Trophoblast cell (in vitro differentiated cells and primary cell): ENCODE measurements around the gene C7orf33.
A peak's percentile ranks its signal among the peaks of the same experiment; 100 is the strongest.

ENCODE experiments used
- DNase-seq, 2 donors: peaks; one replicate each; pipeline ENCODE4 v3.0.0-alpha.2; 2016
- H2AFZ ChIP-seq: 2 replicates; pipeline ENCODE4 v1.6.1; 2013; ENCODE audit warnings: low read length, moderate library complexity, mild to moderate bottlenecking; ENCODE audit not compliant: insufficient read depth, poor library complexity
- H2AK5ac ChIP-seq: 2 replicates; pipeline ENCODE4 v1.6.1; 2013; ENCODE audit warnings: mild to moderate bottlenecking, low read length
- H2BK120ac ChIP-seq: 2 replicates; pipeline ENCODE4 v1.6.1; 2013; ENCODE audit warnings: low read length, mild to moderate bottlenecking, moderate library complexity; ENCODE audit not compliant: insufficient read depth, poor library complexity
- H2BK12ac ChIP-seq: 2 replicates; pipeline ENCODE4 v1.6.1; 2013; ENCODE audit warnings: mild to moderate bottlenecking, low read length, moderate library complexity
- H2BK5ac ChIP-seq: 2 replicates; pipeline ENCODE4 v1.6.1; 2013; ENCODE audit warnings: low read length, low read depth, moderate library complexity, mild to moderate bottlenecking; ENCODE audit not compliant: poor library complexity
- H3K14ac ChIP-seq: 2 replicates; pipeline ENCODE4 v1.6.1; 2013; ENCODE audit warnings: mild to moderate bottlenecking, low read length
- H3K18ac ChIP-seq: 2 replicates; pipeline ENCODE4 v1.6.1; 2013; ENCODE audit warnings: mild to moderate bottlenecking, low read length
- H3K23ac ChIP-seq: 2 replicates; pipeline ENCODE4 v1.6.1; 2013; ENCODE audit warnings: low read length
- H3K27ac ChIP-seq: 2 replicates; pipeline ENCODE4 v1.5.1; 2013; ENCODE audit warnings: low read depth, mild to moderate bottlenecking, inconsistent platforms, low read length, moderate library complexity
- H3K27me3 ChIP-seq: 2 replicates; pipeline ENCODE4 v1.6.1; 2013; ENCODE audit warnings: inconsistent platforms, mild to moderate bottlenecking, low read length, moderate library complexity; ENCODE audit not compliant: insufficient read depth
- H3K36me3 ChIP-seq, 2 experiments: 1 replicate in 1 of 2; 2 replicates in 1 of 2; pipeline ENCODE4 v1.6.1; 2013; ENCODE audit warnings: low read length in 2 of 2, mild to moderate bottlenecking in 2 of 2, moderate library complexity in 1 of 2; ENCODE audit not compliant: insufficient read depth in 2 of 2, control insufficient read depth in 1 of 2
- H3K4ac ChIP-seq: 2 replicates; pipeline ENCODE4 v1.6.1; 2013; ENCODE audit warnings: low read depth, mild to moderate bottlenecking, low read length, moderate library complexity
- H3K4me1 ChIP-seq, 2 experiments: 1 replicate in 1 of 2; 2 replicates in 1 of 2; pipeline ENCODE4 v1.6.1; 2013; ENCODE audit warnings: low read length in 2 of 2, mild to moderate bottlenecking in 2 of 2, moderate library complexity in 1 of 2; ENCODE audit not compliant: insufficient read depth in 2 of 2, control insufficient read depth in 1 of 2
- H3K4me2 ChIP-seq: 2 replicates; pipeline ENCODE4 v1.6.1; 2013; ENCODE audit warnings: inconsistent platforms, mild to moderate bottlenecking, low read length, moderate library complexity
- H3K4me3 ChIP-seq: 2 replicates; pipeline ENCODE4 v1.5.1; 2013; ENCODE audit warnings: mild to moderate bottlenecking, low read depth, low read length, inconsistent platforms
- H3K79me1 ChIP-seq: one replicate; pipeline ENCODE4 v1.6.1; 2013; ENCODE audit warnings: low read length
- H3K79me2 ChIP-seq: 2 replicates; pipeline ENCODE4 v1.6.1; 2013; ENCODE audit warnings: low read length, mild to moderate bottlenecking; ENCODE audit not compliant: control insufficient read depth, insufficient read depth, poor library complexity
- H3K9ac ChIP-seq: 2 replicates; pipeline ENCODE4 v1.6.1; 2013; ENCODE audit warnings: mild to moderate bottlenecking, low read length
- H3K9me3 ChIP-seq: 2 replicates; pipeline ENCODE4 v1.6.1; 2013; ENCODE audit warnings: low read depth, mild to moderate bottlenecking, control low read depth, inconsistent platforms, low read length; ENCODE audit not compliant: insufficient read depth
- H4K12ac ChIP-seq: 2 replicates; pipeline ENCODE4 v1.6.1; 2013; ENCODE audit warnings: low read depth, mild to moderate bottlenecking, low read length, moderate library complexity
- H4K8ac ChIP-seq: 2 replicates; pipeline ENCODE4 v1.6.1; 2013; ENCODE audit warnings: low read depth, mild to moderate bottlenecking, low read length, moderate library complexity
- H4K91ac ChIP-seq: one replicate; pipeline ENCODE4 v1.6.1; 2013; ENCODE audit warnings: low read depth, mild to moderate bottlenecking, low read length, moderate library complexity
- WGBS: extraction: QIAGEN DNeasy Blood & Tissue Kit; methylation state at CpG from one replicate; pipeline ENCODE4 v1.1.7; 2013; ENCODE audit warnings: missing lambda C conversion rate; ENCODE audit not compliant: insufficient read length, insufficient coverage; ENCODE audit errors: extremely low coverage; 5-methylcytosine and 5-hydroxymethylcytosine counted together

The C7orf33 gene

GRCh38 chr7:148615085-148615730, 24.6 kb downstream of the C7orf33 start:
- Histone ChIP-seq H4K12ac (no peak overlapping the region), H4K91ac (no peak overlapping the region), H3K4me3 (no peak overlapping the region), H3K27me3 (no peaks in the 10 kb centered on the region), H2AFZ (no peak overlapping the region), H2BK120ac (no peak overlapping the region), H3K9me3 (peaks cover 2% of the 10 kb centered on the region), H3K14ac (no peak overlapping the region), H2BK12ac (no peak overlapping the region), H3K79me1 (peaks cover 6% of the 10 kb centered on the region), H2BK5ac (no peak overlapping the region), H4K8ac (no peak overlapping the region), H3K4me2 (no peak overlapping the region), H3K4ac (no peak overlapping the region), H3K36me3 (no peaks in the 10 kb centered on the region), H3K27ac (no peak overlapping the region), H3K23ac (no peak overlapping the region), H3K9ac (no peak overlapping the region), H3K79me2 (peaks cover 2% of the 10 kb centered on the region), H3K4me1 (peaks cover 3 to 6% of the 10 kb centered on the region in 2 experiments), H2AK5ac (no peak overlapping the region), H3K18ac (no peak overlapping the region)
- no CpG with 5 or more reads among the region's 6 CpGs for WGBS
- peak; percentile 30 to 76 for DNase-seq

GRCh38 chr7:148620749-148621359, 30.3 kb downstream of the C7orf33 start:
- no peak overlapping the region for H2AFZ ChIP-seq
- H3K79me1 ChIP-seq: peaks cover 7% of the 10 kb centered on the region
- no peak overlapping the region for H2AK5ac ChIP-seq
- no peak overlapping the region for H3K18ac ChIP-seq
- H3K4me3 ChIP-seq: no peak overlapping the region
- no peaks in the 10 kb centered on the region for H3K79me2 ChIP-seq
- peak overlapping the region; percentile 22 for H3K27ac ChIP-seq
- peak overlapping the region; percentile 12 for H4K8ac ChIP-seq
- WGBS: no CpG with 5 or more reads among the region's 6 CpGs
- peak overlapping the region; percentile 52 for H4K91ac ChIP-seq
- peak overlapping the region; percentile 43 for H2BK120ac ChIP-seq
- peaks cover 8 to 12% of the 10 kb centered on the region in 2 experiments for H3K4me1 ChIP-seq
- no peak overlapping the region for H3K4ac ChIP-seq
- no peaks in the 10 kb centered on the region for H3K27me3 ChIP-seq
- no peaks in the 10 kb centered on the region for H3K36me3 ChIP-seq
- peak; percentile 2 to 5 for DNase-seq
- H4K12ac ChIP-seq: no peak overlapping the region
- peaks cover 2% of the 10 kb centered on the region for H3K9me3 ChIP-seq
- H2BK5ac ChIP-seq: peak overlapping the region; percentile 47
- H3K23ac ChIP-seq: no peak overlapping the region
- H3K14ac ChIP-seq: no peak overlapping the region
- peak overlapping the region; percentile 55 for H2BK12ac ChIP-seq
- H3K4me2 ChIP-seq: peak overlapping the region; percentile 2
- no peak overlapping the region for H3K9ac ChIP-seq

GRCh38 chr7:148621563-148621962, 31.0 kb downstream of the C7orf33 start:
- WGBS: no CpG with 5 or more reads among the region's 1 CpG
- H3K79me1 ChIP-seq: peaks cover 7% of the 10 kb centered on the region
- no peak overlapping the region for H2AFZ ChIP-seq
- H2BK5ac ChIP-seq: peak overlapping the region; percentile 19
- H3K36me3 ChIP-seq: no peaks in the 10 kb centered on the region
- H3K79me2 ChIP-seq: no peaks in the 10 kb centered on the region
- no peak overlapping the region for H3K27ac ChIP-seq
- peaks cover 8 to 12% of the 10 kb centered on the region in 2 experiments for H3K4me1 ChIP-seq
- no peak overlapping the region for H2BK120ac ChIP-seq
- no peak overlapping the region for H3K14ac ChIP-seq
- H3K9me3 ChIP-seq: peaks cover 1% of the 10 kb centered on the region
- no peak overlapping the region for H2AK5ac ChIP-seq
- H3K4me3 ChIP-seq: no peak overlapping the region
- no peak overlapping the region for H3K4me2 ChIP-seq
- no peaks in the 10 kb centered on the region for H3K27me3 ChIP-seq
- H3K4ac ChIP-seq: no peak overlapping the region
- no peak overlapping the region for H4K8ac ChIP-seq
- DNase-seq: no peak
- H3K18ac ChIP-seq: no peak overlapping the region
- no peak overlapping the region for H4K91ac ChIP-seq
- H4K12ac ChIP-seq: no peak overlapping the region
- no peak overlapping the region for H3K9ac ChIP-seq
- H3K23ac ChIP-seq: no peak overlapping the region
- no peak overlapping the region for H2BK12ac ChIP-seq

GRCh38 chr7:148622887-148623585, 32.5 kb downstream of the C7orf33 start:
- Histone ChIP-seq H3K36me3 (no peaks in the 10 kb centered on the region), H3K79me2 (no peaks in the 10 kb centered on the region), H3K4me3 (no peak overlapping the region), H3K4ac (no peak overlapping the region), H2BK12ac (no peak overlapping the region), H4K12ac (no peak overlapping the region), H3K18ac (no peak overlapping the region), H3K27me3 (no peaks in the 10 kb centered on the region), H4K91ac (no peak overlapping the region), H4K8ac (no peak overlapping the region), H3K27ac (no peak overlapping the region), H3K23ac (no peak overlapping the region), H3K9ac (no peak overlapping the region), H3K4me2 (no peak overlapping the region), H3K14ac (no peak overlapping the region), H2BK5ac (no peak overlapping the region), H2AK5ac (no peak overlapping the region), H3K79me1 (peaks cover 7% of the 10 kb centered on the region), H2AFZ (no peak overlapping the region), H3K4me1 (peaks cover 8 to 12% of the 10 kb centered on the region in 2 experiments), H3K9me3 (no peaks in the 10 kb centered on the region), H2BK120ac (no peak overlapping the region)
- peak in 1 of 2 donors; percentile 23 for DNase-seq
- no CpG with 5 or more reads among the region's 8 CpGs for WGBS
